Measurements from ENCODE around the gene TSC22D1. TPM values are rescaled to one million over a fixed set of nuclear protein-coding genes. Genes with fewer than 3 reads are reported as not detected.

The TSC22D1 gene
- total RNA-seq, 1 donor from 2014 or later, result 18.6 TPM

DNA sequence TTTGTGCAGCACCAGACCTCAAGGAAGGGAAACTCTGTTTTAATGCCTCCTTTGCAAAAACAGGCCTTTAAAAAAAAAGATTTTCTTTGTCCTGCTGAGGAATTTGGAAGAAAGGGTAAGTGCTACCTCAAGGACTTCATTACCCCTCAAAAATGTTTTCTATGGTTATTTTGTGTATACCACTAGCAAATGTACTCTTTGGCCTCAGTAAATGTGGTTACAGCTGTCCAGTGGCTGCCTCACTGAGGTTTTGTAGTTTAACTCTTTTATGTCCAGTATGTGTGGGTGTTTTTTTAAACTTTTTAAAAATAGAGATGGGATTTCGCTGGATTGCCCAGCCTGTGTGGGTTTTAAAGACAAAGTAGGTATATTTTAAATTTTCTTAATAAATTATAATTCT lies 42.2 kb upstream of the TSC22D1 start:
- no peak for TF ChIP-seq CTCF (IDR thresholded peaks at IDR 0.05)
- DNase-seq (no peak), ATAC-seq (ENCODE audit: low read depth) (no peak)
- H3K36me3 Mint-ChIP-seq (ENCODE audit: low read depth), result no peaks in the 10 kb centered on the region
- H3K4me3 Mint-ChIP-seq, result no peak overlapping the region
- no peak overlapping the region for H3K27ac Mint-ChIP-seq
- H3K9me3 Mint-ChIP-seq, result no peaks in the 10 kb centered on the region
- intact Hi-C loops (cut with micrococcal nuclease), result no loop called here
- peaks cover 3% of the 10 kb centered on the region for H3K27me3 Mint-ChIP-seq
- ChIA-PET CTCF (no interaction called here), POLR2A (no interaction called here)
- no peaks in the 10 kb centered on the region for H3K4me1 Mint-ChIP-seq

DNA sequence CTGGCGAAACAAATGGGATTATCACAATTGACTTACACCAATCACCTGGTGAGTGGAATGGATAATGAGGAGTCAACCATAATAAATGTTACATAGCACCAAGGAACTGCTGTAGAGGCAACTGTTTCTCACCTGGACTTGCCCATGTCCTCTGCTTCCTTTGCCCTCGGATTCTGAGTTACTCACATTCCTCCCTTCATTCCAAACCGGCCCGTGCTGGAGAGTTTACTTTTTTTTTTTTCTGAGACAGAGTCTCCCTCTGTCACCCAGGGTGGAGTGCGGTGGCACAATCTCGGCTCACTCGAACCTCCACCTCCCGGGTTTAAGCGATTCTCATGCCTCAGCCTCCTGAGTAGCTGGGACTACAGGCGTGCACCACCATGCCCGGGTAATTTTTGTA lies 41.5 kb upstream of the TSC22D1 start:
- H3K27ac Mint-ChIP-seq, result no peak overlapping the region
- TF ChIP-seq CTCF (IDR thresholded peaks at IDR 0.05), result no peak

GRCh38 chr13:44609137-44609536 lies 33.0 kb upstream of the TSC22D1 start:
- no peaks in the 10 kb centered on the region for H3K36me3 Mint-ChIP-seq (ENCODE audit: low read depth)
- no peaks in the 10 kb centered on the region for H3K4me1 Mint-ChIP-seq
- H3K9me3 Mint-ChIP-seq, result peaks cover 10% of the 10 kb centered on the region
- POLR2A ChIA-PET, result no interaction called here
- H3K27ac Mint-ChIP-seq, result no peak overlapping the region
- TF ChIP-seq CTCF (IDR thresholded peaks at IDR 0.05), result no peak
- CTCF ChIA-PET, result no interaction called here
- no peak for DNase-seq
- peaks cover 8% of the 10 kb centered on the region for H3K27me3 Mint-ChIP-seq
- ATAC-seq (ENCODE audit: low read depth), result no peak
- intact Hi-C loops (cut with micrococcal nuclease), result no loop called here
- H3K4me3 Mint-ChIP-seq, result no peak overlapping the region

More for the DNA sequence above, 41.5 kb upstream of the TSC22D1 start:
- ChIA-PET POLR2A (no interaction called here), CTCF (no interaction called here)
- DNase-seq, result no peak
- Mint-ChIP-seq H3K9me3 (no peaks in the 10 kb centered on the region), H3K36me3 (ENCODE audit: low read depth) (no peaks in the 10 kb centered on the region), H3K4me3 (no peak overlapping the region), H3K27me3 (peaks cover 3% of the 10 kb centered on the region), H3K4me1 (no peaks in the 10 kb centered on the region)
- ATAC-seq (ENCODE audit: low read depth), result no peak
- intact Hi-C loops (cut with micrococcal nuclease), result no loop called here

- Mint-ChIP-seq H3K36me3 (ENCODE audit: low read depth) (no peaks in the 10 kb centered on the region), H3K27ac (no peak overlapping the region), H3K4me1 (no peaks in the 10 kb centered on the region), H3K27me3 (peaks cover 10% of the 10 kb centered on the region), H3K4me3 (no peak overlapping the region), H3K9me3 (peaks cover 10% of the 10 kb centered on the region)
- ChIA-PET POLR2A (no interaction called here), CTCF (no interaction called here)
- DNase-seq (no peak), ATAC-seq (ENCODE audit: low read depth) (no peak)
- intact Hi-C loops (cut with micrococcal nuclease), result no loop called here
- TF ChIP-seq CTCF (IDR thresholded peaks at IDR 0.05), result no peak
Measured at GRCh38 chr13:44605721-44606120, 29.6 kb upstream of the TSC22D1 start.

DNA sequence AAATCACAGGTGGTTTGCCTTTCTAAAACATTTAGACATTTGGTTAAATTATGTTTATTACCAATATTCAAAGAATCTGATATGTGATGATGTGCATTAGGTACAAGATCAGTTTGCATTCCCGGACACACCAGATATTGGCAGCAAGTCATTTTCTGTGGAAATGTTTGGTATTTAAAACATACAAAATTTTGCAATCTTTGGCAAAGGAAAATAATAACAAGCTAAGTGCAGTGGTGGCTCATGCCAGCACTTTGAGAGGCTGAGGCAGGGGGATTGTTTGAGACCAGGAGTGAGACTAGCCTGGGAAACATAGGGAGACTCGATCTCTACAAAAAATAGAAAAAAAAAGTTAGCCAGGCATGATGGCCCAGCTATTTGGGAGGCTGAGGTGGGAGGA lies 29.1 kb upstream of the TSC22D1 start:
- Mint-ChIP-seq H3K9me3 (peaks cover 7% of the 10 kb centered on the region), H3K27me3 (peaks cover 10% of the 10 kb centered on the region), H3K36me3 (ENCODE audit: low read depth) (no peaks in the 10 kb centered on the region), H3K4me3 (no peak overlapping the region), H3K27ac (no peak overlapping the region), H3K4me1 (no peaks in the 10 kb centered on the region)
- TF ChIP-seq CTCF (IDR thresholded peaks at IDR 0.05), result no peak
- DNase-seq, result no peak
- no peak for ATAC-seq (ENCODE audit: low read depth)
- ChIA-PET POLR2A (no interaction called here), CTCF (no interaction called here)
- intact Hi-C loops (cut with micrococcal nuclease), result no loop called here

All from activated B cell treated with CpG ODN at 0.5 μM for 24 hours (primary cell).